HG03066 (cell line): Measurements from ENCODE around the gene DARS1.
A peak's percentile ranks its signal among the peaks of the same experiment; 100 is the strongest.
"Not testable (repeated sequence)": the region's sequence is repeated elsewhere in the genome, so short reads cannot be mapped to it uniquely, and the experiment has no call there.

Source experiments
- ATAC-seq: cut with Tn5 transposase; IDR thresholded peaks from one replicate; pipeline ENCODE4 v1.9.1; 2021; ENCODE audit warnings: low read depth; ENCODE audit not compliant: unreplicated experiment

Gene DARS1

GRCh38 chr2:135894930-135895329, 90.5 kb downstream of the DARS1 start:
- no peak for ATAC-seq

GRCh38 chr2:135893374-135893794, 92.0 kb downstream of the DARS1 start:
- no peak for ATAC-seq

- no peak for ATAC-seq
These were observed 94.6 kb downstream of the DARS1 start for GRCh38 chr2:135890835-135891234.

DNA sequence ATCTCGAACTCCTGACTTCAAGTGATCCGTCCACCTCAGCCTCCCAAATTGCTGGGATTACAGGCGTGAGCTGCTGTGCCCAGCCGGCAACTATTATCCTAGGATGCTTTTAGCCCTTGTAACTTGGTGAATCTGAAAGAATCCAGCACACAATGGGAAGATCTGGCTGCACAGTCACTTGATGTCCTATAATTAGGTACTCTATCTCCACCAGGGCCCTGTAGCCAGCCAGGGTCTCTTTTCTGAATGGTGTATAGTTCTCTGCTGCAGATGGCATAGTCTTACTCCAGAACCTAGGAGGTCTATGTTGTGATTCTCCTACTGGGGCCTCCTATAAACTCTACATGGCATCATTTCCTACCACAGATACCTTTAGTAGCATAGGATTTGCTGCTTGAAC, 95.3 kb downstream of the DARS1 start:
- ATAC-seq = no peak

DNA sequence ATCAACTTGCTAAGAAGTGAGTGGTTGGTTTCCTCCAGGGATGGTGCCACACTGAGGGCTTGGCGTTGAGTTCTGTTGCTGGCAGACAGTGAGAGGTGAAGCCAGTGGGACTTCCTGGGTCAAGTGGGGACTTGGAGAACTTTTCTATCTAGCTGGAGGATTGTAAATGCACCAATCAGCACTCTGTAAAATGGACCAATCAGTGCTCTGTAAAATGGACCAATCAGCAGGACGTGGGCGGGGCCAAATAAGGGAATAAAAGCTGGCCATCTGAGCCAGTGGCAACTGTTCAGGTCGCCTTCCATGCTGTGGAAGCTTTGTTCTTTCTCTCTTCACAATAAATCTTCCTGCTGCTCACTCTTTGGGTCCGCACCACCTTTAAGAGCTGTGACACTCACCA, 96.8 kb downstream of the DARS1 start:
- ATAC-seq = not testable (repeated sequence)

GRCh38 chr2:135885709-135886108, 99.7 kb downstream of the DARS1 start:
- no peak for ATAC-seq

DNA sequence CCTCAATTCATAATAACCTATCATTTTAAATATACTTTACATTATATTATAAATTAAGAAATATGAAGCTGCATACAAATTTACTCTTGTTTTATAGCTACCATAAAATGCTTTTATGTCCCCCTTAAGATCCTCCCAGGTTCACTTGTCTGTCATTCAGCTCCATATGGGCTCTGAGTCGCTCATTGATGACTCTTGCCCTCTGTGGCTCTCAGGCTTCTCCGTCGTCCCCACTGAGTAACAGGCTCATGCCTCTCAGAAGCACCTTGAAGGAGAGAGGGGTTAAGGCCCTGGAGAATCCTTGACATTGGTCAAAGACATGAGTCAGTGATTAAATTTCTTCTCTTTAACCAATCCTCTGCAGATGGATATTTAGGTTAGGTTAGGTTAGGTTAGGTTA, 103.0 kb downstream of the DARS1 start:
- ATAC-seq = no peak

DNA sequence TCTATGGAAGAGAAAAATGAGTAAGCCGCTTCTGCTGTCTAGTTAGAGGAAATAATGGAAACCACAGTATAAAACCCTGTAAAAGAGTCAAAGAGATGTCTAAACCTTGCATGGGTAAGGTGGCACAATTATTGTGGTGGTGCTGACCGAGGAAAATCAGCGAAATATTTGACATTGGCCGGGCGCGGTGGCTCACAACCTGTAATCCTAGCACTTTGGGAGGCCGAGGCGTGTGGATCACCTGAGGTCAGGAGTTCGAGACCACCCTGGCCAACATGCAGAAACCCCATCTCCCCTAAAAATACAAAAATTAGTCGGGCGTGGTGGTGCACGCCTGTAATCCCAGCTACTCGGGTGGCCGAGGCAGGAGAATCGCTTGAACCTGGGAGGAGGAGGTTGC, 108.7 kb downstream of the DARS1 start:
- ATAC-seq = not testable (repeated sequence)

- ATAC-seq = peak; percentile 89
These were observed 109.2 kb downstream of the DARS1 start, which contains the start of gene MCM6 for GRCh38 chr2:135876066-135876711. MCM6 (minus strand) TSS chr2:135876443; CDS start chr2:135876365, 78 bp downstream.

DNA sequence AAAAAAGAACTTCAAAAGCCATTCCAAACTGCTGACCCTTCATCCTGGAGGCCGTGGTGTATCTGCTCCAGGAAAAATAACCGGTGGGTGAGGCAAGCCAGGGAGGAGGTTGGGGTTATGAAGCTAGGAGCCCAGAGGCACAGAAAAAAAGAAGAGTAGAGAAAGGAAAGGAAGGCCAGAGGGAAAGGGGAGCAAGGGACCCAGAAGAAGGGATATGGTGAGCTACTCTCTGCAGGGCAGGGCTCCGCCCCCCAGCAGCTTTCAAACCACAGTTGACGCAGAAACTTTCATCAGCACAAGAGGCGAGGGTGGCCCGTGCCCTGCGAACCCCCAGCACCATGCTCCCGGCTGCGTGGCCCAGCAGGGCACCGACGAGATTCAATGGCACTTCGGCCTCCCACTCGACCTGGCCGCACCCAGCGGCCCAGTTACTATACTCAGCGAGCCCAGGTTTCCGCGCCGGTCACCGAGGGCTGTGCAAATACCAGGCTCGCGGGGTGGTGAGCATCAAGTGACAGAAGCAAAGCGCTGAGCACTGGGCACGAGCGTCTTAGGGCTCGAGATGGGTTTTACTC, 109.8 kb downstream of the DARS1 start:
- peak; percentile 60 for ATAC-seq

DNA sequence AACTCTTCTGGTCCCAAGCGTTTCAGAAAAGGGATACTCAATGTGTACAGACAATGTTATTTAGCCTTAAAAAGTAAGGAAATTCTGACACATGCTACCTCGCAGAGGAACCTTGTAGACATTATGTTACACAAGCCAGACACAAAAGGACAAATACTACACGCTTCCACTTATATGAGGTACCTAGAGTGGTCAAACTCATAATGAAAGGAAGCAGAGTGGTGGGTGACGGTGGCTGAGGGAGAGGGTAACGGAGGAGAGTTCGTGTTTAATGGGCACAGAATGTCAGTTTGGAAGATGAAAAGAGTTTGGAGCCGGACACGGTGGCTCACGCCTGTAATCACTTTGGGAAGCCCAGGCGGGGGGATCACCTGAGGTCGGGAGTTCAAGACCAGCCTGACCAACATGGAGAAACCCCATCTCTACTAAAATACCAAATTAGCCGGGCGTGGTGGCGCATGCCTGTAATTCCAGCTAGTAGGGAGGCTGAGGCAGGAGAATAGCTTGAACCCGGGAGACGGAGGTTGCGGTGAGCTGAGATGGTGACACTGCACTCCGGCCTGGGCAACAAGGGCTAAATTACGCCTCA, 110.6 kb downstream of the DARS1 start:
- ATAC-seq = no peak

DNA sequence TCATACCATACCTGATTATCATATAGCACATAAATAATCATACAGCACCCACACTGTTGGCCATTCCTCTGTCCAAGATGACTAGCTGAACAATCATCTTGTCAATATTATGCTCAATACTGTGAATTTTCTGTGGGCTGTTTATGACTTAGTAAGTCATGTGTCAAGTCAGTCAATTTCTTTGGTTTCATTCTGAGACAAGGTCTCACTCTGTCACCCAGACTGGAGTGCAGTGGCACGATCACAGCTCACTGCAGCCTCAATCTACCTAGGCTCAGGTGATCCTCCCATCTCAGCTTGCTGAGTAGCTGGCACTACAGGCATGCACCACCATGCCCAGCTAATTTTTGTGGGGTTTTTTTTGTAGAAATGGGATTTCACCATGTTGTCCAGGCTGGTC, 114.9 kb downstream of the DARS1 start:
- no peak for ATAC-seq

- ATAC-seq = no peak
These were observed 122.2 kb downstream of the DARS1 start for GRCh38 chr2:135863233-135863632.

DNA sequence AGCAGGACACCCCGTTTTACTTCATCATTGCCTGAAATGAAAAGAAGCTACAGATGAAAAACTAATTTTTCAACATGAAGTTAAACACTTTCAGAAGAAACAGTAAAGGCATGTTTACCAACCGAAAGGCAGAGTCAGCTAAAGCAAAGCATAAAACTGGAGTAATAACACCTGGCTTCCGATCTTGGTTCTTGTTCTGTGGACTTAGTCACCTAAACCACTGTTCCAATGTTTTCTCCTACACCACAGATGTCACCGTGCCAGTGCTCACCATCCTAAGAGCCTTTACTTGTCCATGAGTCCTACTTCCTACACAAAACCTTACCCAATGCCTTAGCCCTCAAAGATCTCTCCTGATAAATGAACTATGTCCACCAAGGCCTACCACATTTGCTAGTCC, 122.7 kb downstream of the DARS1 start:
- no peak for ATAC-seq
